GM18861 (cell line): ENCODE results near the gene PRKCE.

Experiments
- ATAC-seq: cut with Tn5 transposase; IDR thresholded peaks from one replicate; pipeline ENCODE4 v1.9.1; 2021; ENCODE audit not compliant: unreplicated experiment

PRKCE gene

GRCh38 chr2:46157072-46157965 is 505.8 kb downstream of the PRKCE start:
- ATAC-seq: no peak

GRCh38 chr2:46157966-46158310 is 506.5 kb downstream of the PRKCE start:
- no peak for ATAC-seq

- no peak for ATAC-seq
These were observed 507.2 kb downstream of the PRKCE start for GRCh38 chr2:46158661-46159060.

- no peak for ATAC-seq
These were observed 508.9 kb downstream of the PRKCE start for GRCh38 chr2:46160326-46160725.

- ATAC-seq: no peak
These were observed 509.8 kb downstream of the PRKCE start for GRCh38 chr2:46161315-46161714.

GRCh38 chr2:46161911-46162310 is 510.4 kb downstream of the PRKCE start:
- ATAC-seq: no peak

- ATAC-seq: no peak
These were observed 511.0 kb downstream of the PRKCE start for GRCh38 chr2:46162329-46163097.

GRCh38 chr2:46163098-46163430 is 511.6 kb downstream of the PRKCE start:
- ATAC-seq: no peak

GRCh38 chr2:46163804-46164528 is 512.5 kb downstream of the PRKCE start:
- ATAC-seq: no peak

GRCh38 chr2:46164529-46165301 is 513.2 kb downstream of the PRKCE start:
- ATAC-seq: no peak

GRCh38 chr2:46165916-46166315 is 514.4 kb downstream of the PRKCE start:
- no peak for ATAC-seq

- no peak for ATAC-seq
These were observed 515.9 kb downstream of the PRKCE start for GRCh38 chr2:46167406-46167805.

- ATAC-seq: no peak
These were observed 516.4 kb downstream of the PRKCE start for GRCh38 chr2:46167924-46168323.

- ATAC-seq: no peak
These were observed 518.0 kb downstream of the PRKCE start for GRCh38 chr2:46169467-46169866.

- ATAC-seq: no peak
These were observed 518.6 kb downstream of the PRKCE start for GRCh38 chr2:46170026-46170425.

- ATAC-seq: no peak
These were observed 519.3 kb downstream of the PRKCE start for GRCh38 chr2:46170611-46171350.

GRCh38 chr2:46171411-46171953 is 520.0 kb downstream of the PRKCE start:
- no peak for ATAC-seq

GRCh38 chr2:46171996-46172546 is 520.6 kb downstream of the PRKCE start:
- ATAC-seq: no peak

- ATAC-seq: no peak
These were observed 521.6 kb downstream of the PRKCE start for GRCh38 chr2:46173030-46173429.
